ENCODE data around the gene CHRNA5. TPM values are rescaled to one million over a fixed set of nuclear protein-coding genes. Genes with fewer than 3 reads are reported as not detected.

Gene CHRNA5
- total and polyA plus RNA-seq, 2 donors from 2014 or later = 0.41 to 0.76 TPM

DNA sequence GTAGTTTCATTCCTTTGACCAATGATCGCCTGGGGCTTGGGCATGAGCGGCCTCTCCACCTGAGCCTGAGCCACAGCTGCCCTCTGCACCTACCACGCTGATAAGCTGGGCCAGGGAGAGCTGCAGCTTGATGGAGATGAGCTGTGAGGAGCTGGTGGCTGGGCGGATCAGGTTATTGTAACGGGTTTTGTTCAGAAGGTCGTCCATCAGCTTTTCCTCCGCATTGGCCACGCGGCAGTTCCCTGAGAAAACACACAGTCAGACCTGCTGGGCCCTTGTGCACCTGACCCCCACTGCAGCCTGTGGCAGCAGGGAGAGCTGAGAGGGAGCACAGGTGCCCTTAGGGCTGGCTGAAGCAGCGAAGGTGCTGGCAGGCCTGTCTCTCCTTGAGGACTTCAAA lies 70.0 kb downstream of the CHRNA5 start:
- no peak for FAIRE-seq
- peaks cover 0 to 7% (median 0%) of the 10 kb centered on the region in 3 donors for H3K9me3 ChIP-seq (ENCODE audit: control insufficient read depth in 2 of 3, insufficient read depth in 1 of 3, low read length in 3 of 3)
- TF ChIP-seq, protein P1, sequence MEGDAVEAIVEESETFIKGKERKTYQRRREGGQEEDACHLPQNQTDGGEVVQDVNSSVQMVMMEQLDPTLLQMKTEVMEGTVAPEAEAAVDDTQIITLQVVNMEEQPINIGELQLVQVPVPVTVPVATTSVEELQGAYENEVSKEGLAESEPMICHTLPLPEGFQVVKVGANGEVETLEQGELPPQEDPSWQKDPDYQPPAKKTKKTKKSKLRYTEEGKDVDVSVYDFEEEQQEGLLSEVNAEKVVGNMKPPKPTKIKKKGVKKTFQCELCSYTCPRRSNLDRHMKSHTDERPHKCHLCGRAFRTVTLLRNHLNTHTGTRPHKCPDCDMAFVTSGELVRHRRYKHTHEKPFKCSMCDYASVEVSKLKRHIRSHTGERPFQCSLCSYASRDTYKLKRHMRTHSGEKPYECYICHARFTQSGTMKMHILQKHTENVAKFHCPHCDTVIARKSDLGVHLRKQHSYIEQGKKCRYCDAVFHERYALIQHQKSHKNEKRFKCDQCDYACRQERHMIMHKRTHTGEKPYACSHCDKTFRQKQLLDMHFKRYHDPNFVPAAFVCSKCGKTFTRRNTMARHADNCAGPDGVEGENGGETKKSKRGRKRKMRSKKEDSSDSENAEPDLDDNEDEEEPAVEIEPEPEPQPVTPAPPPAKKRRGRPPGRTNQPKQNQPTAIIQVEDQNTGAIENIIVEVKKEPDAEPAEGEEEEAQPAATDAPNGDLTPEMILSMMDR (IDR thresholded peaks at IDR 0.05; ENCODE audit: borderline replicate concordance, extremely low read depth, insufficient read depth) = no peak
- no peak for DNase-seq
- intact Hi-C loops (cut with DNase I) = no loop called here
- H3K4me1 ChIP-seq (ENCODE audit: control insufficient read depth in 2 of 3, insufficient read depth in 2 of 3, low read depth in 1 of 3, low read length in 3 of 3) = no peaks in the 10 kb centered on the region
- H3K27ac ChIP-seq (ENCODE audit: low read depth in 2 of 2, low read length in 2 of 2) = no peak overlapping the region
- H3K27me3 ChIP-seq (ENCODE audit: control insufficient read depth, insufficient read depth, low read length) = no peaks in the 10 kb centered on the region
- H3K4me3 ChIP-seq (ENCODE audit: low read length in 3 of 3) = no peak overlapping the region
- H3K9ac ChIP-seq (ENCODE audit: low read length in 3 of 3) = no peak overlapping the region
- H3K36me3 ChIP-seq (ENCODE audit: control insufficient read depth in 2 of 3, insufficient read depth in 3 of 3, low read length in 3 of 3) = no peaks in the 10 kb centered on the region

DNA sequence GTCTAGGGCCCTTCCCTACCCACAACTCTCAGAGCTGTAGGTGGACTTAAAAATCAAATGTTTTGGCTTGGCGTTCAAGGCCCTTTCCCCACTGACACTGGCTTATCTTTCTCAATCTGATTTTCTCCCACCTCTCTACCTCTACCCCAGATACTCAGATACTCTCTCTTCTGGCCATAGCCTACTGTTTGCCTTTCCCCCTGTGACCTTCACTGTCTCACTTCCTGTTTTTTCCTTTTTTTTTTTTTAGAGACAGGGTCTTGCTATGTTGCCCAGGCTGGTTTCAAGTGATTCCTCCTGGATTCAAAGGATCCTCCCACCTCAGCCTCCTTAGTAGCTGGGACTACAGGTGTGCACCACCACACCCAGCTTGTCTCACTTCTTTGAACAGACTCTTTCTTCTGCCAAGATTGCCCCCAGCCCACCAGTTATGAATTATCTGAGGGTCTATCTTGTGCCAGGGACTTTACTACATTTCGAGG lies 71.1 kb downstream of the CHRNA5 start:
- intact Hi-C loops (cut with DNase I) = no loop called here
- FAIRE-seq = no peak

DNA sequence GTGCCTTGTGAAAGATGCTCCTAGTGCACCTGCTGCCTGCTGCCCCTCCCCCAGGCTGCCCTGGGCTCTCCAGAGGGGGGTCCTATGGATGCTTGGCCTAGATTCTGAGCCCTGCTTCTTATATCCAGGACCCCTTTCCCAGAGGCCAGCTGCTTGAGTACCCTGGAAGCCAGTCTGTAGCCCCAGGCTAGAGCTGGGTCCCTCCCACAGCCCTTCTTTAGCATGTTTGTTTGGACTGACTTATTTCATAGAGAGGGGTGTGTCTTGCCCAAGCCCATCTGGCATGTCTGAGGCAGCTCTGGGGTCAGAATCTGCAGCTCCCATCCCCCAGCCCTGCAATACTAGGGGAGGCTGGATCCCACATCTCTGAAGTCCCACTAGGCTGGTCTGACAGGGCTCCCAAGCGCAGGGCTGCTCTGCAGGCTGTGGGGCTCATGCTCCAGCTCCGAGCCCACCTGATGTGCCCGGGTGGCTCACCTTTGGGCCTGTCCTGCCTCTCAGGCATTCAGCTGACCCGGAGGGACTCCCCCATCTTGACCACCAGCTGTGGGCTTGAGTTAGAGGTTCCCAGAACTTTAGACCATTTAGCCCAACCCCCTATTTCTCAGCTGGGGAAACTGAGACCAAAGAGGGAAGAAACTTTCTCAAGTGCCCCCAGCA lies 72.6 kb downstream of the CHRNA5 start:
- H3K4me1 ChIP-seq (ENCODE audit: control insufficient read depth in 2 of 3, insufficient read depth in 2 of 3, low read depth in 1 of 3, low read length in 3 of 3) = peaks cover 0 to 7% (median 0%) of the 10 kb centered on the region in 3 donors
- no peaks in the 10 kb centered on the region for H3K27me3 ChIP-seq (ENCODE audit: control insufficient read depth, insufficient read depth, low read length)
- no peaks in the 10 kb centered on the region for H3K36me3 ChIP-seq (ENCODE audit: control insufficient read depth in 2 of 3, insufficient read depth in 3 of 3, low read length in 3 of 3)
- no peak overlapping the region for H3K4me3 ChIP-seq (ENCODE audit: low read length in 3 of 3)
- H3K9me3 ChIP-seq (ENCODE audit: control insufficient read depth in 2 of 3, insufficient read depth in 1 of 3, low read length in 3 of 3) = peaks cover 0 to 7% (median 0%) of the 10 kb centered on the region in 3 donors
- H3K27ac ChIP-seq (ENCODE audit: low read depth in 2 of 2, low read length in 2 of 2) = no peak overlapping the region
- TF ChIP-seq, protein P1 (IDR thresholded peaks at IDR 0.05; ENCODE audit: borderline replicate concordance, extremely low read depth, insufficient read depth) = no peak
- no peak overlapping the region for H3K9ac ChIP-seq (ENCODE audit: low read length in 3 of 3)
- DNase-seq = no peak
- intact Hi-C loops (cut with DNase I) = no loop called here
- no peak for FAIRE-seq

More for the DNA sequence above, 71.1 kb downstream of the CHRNA5 start:
- Histone ChIP-seq H3K4me3 (ENCODE audit: low read length in 3 of 3) (no peak overlapping the region), H3K36me3 (ENCODE audit: control insufficient read depth in 2 of 3, insufficient read depth in 3 of 3, low read length in 3 of 3) (no peaks in the 10 kb centered on the region), H3K9me3 (ENCODE audit: control insufficient read depth in 2 of 3, insufficient read depth in 1 of 3, low read length in 3 of 3) (peaks cover 0 to 7% (median 0%) of the 10 kb centered on the region in 3 donors), H3K27me3 (ENCODE audit: control insufficient read depth, insufficient read depth, low read length) (no peaks in the 10 kb centered on the region), H3K4me1 (ENCODE audit: control insufficient read depth in 2 of 3, insufficient read depth in 2 of 3, low read depth in 1 of 3, low read length in 3 of 3) (peaks cover 0 to 6% (median 0%) of the 10 kb centered on the region in 3 donors), H3K9ac (ENCODE audit: low read length in 3 of 3) (no peak overlapping the region), H3K27ac (ENCODE audit: low read depth in 2 of 2, low read length in 2 of 2) (no peak overlapping the region)
- DNase-seq = no peak
- TF ChIP-seq, protein P1 (IDR thresholded peaks at IDR 0.05; ENCODE audit: borderline replicate concordance, extremely low read depth, insufficient read depth) = no peak
